Superior temporal gyrus (tissue), 1 donor: Measurements from ENCODE around the gene SPATA16.
"Not testable (repeated sequence)": the region's sequence is repeated elsewhere in the genome, so short reads cannot be mapped to it uniquely, and the experiment has no call there.

Source experiments
- DNase-seq: peaks from one replicate; pipeline ENCODE4 v3.0.0-alpha.2; 2016; ENCODE audit errors: extremely low spot score

SPATA16 gene

DNA sequence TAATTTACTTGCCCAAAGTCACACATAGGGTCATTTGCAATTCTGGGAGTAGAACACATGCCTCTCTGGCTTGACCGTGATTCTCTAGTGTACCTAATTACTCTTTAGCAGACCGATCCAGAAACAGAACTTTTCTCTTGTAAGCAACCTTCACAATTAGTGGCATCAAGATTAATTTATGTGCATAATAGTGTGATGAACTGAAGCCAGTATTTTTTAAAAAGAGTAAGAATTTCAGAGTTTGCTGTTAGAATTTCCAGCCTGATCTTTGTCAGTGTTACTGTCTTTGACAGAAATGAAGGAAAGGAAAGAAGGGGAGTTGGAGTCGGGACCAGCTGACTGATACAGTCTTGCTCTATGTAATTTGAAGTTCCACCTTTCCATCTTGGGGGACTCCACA, 137.1 kb downstream of the SPATA16 start:
- DNase-seq, result no peak

- DNase-seq, result no peak
Measured at GRCh38 chr3:173003471-173003870, 137.6 kb downstream of the SPATA16 start.

DNA sequence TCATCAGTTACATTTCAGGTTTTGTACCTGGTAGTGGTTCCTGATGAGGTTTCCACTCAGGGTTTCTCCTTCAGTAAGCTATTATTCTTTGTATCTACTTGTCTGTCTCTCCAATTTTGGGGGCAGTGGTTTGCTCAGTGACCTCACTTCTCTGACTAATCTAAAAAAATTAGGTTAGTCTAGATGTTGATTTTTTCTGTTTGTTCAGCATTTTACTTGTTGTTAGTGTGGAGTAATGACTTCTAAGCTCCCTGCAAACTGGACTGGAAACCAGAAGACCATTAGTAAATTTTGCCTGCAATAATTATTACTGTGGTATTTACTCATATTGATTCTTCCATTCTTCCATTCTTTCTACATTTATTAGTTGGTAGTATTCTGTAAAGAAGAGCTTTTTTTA, 139.4 kb downstream of the SPATA16 start:
- DNase-seq, result no peak

DNA sequence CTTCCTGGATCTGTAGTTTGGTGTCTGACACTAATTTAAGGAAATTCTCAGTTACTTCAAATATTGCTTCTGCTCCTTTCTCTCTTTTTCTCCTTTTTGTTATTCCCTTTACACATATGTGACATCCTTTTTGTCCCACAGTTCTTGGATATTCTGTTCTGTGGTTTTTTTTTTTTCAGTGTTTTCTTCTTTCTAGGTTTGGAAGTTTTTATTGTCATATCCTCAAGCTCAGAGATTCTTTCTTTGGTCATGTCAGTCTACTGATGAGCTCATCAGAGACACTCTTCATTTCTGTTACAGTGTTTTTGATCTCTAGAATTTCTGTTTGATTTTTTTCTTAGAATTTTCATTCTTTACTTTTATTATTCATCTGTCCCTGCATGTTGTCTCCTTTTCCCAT, 140.5 kb downstream of the SPATA16 start:
- DNase-seq, result no peak

DNA sequence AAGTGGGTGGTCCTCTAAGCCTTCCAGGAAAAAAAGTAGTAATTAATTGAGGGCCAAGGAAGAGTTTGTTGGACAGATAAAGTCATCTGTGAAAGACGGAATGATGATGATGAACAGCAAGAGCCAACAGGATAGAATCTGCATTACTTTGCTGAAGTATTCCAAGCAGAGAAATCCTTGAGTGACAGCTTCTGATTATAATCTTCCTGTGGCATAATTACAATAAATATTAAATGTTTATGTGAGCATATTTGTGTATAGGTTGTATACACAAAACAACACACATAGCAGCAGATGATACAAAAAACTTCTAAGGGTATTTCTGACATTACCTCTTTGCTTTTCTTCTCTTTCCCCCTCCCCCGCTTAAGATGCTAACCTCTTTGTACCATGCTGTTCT, 147.6 kb downstream of the SPATA16 start:
- DNase-seq, result no peak

- DNase-seq, result no peak
Measured at GRCh38 chr3:172991424-172991996, 149.5 kb downstream of the SPATA16 start.

- no peak for DNase-seq
Measured at GRCh38 chr3:172989373-172989772, 151.7 kb downstream of the SPATA16 start.

DNA sequence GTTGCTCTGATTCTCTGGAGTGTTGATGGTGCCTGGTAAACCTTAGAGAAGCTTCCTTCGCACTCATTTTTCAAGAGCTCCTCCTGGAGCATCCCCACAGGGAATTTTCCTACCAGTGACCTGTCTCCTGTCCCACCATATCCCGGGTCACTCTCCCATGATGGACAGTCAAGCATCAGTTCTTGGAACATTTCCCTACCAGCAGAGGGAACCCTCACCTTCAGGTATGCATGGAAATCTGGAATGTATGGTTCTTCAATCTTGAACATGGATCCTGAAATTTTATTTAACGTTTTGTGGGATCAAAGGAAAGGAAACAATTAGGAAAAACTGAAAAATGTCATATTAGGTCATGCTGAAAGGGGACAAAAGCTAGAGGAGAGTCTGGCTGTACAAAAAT, 153.8 kb downstream of the SPATA16 start:
- no peak for DNase-seq

DNA sequence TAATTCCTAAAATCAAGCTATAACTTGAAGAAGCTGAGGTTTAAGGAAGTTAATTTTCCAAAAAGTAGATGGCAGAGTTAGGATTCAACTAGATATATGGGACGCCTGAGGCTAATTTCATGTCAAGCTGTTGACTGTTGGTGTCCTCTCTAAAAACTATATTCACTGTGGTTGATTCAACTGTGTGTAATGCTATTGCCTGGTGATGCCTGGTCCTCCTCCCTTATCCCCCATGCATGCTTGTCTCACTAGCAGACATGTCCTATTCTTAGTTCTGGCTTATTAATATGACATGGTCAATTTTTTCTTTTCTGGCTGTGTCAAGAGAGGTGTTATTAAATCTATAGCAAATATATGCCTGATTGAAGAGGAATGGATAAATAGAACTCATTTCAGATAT, 156.1 kb downstream of the SPATA16 start:
- DNase-seq, result no peak

GRCh38 chr3:172982736-172983364, 158.2 kb downstream of the SPATA16 start:
- DNase-seq, result peak; percentile 73

DNA sequence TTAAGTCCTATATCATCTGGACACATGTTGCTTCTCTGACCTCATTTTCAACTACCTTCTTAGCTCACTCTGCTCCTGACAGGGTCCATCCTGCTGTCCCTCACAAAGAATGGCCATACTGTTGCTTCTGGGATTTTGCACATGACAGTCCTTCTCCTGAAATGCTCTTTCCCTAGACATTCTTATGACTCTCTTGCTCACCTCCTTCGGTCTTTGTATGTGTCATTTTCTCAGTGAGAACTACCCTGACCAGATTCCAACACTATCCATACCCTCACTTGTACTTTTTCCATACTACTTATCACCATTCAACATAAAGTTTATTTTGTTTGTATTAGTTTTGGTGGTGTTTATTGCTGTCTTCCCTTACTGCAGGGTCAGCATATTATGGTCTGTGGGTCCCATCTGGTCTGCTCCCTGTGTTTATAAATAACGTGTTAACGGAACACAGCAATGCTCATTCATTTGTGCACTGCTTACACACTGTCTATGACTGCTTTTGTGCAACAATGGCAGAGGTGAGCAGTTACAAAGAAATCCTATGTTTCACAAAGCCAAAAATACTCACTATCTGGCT, 159.5 kb downstream of the SPATA16 start:
- DNase-seq, result no peak

GRCh38 chr3:172980849-172981248, 160.2 kb downstream of the SPATA16 start:
- DNase-seq, result no peak

- DNase-seq, result no peak
Measured at GRCh38 chr3:172977696-172978095, 163.3 kb downstream of the SPATA16 start.

DNA sequence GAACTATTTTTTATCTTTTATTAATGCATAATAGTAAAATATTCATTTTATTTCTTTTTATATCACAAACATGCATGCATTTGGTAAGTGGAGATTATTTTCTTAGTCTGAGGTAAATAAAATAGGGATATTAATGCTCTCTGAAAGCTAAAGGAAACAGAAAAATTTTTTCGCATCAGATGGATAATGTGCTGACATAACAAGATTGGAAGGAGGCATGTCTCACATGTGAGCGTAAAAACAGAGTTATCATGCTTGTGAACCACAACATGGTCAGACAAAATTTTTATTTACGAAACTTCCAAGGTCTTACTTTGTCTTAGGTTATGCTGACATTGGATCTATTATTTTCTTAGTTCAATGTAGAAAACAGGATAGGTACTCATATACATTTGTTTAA, 166.1 kb downstream of the SPATA16 start:
- no peak for DNase-seq

- no peak for DNase-seq
Measured at GRCh38 chr3:172973799-172974198, 167.2 kb downstream of the SPATA16 start.

DNA sequence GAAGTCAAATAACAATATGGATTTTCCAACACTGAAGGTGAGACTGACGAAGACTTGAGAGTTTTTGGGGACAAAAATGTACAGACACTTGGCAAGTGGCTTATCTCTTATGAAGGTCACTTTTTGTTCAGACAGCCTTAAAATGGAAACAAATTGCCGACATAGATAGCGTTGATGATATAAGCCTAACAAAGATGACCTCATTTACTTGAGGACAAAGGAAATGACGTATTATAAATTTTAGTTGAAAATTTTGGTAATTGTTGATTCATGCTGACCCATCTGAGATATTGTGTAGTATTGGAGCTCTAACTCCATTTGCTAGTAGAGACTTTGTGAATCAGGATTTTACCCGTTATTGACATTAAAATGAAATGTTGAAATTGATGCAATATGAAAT, 168.3 kb downstream of the SPATA16 start:
- no peak for DNase-seq

GRCh38 chr3:172972067-172972466, 169.0 kb downstream of the SPATA16 start:
- DNase-seq, result no peak

- no peak for DNase-seq
Measured at GRCh38 chr3:172968646-172969045, 172.4 kb downstream of the SPATA16 start.

- DNase-seq, result no peak
Measured at GRCh38 chr3:172965256-172965655, 175.8 kb downstream of the SPATA16 start.

GRCh38 chr3:172960626-172961182, 180.3 kb downstream of the SPATA16 start:
- not testable (repeated sequence) for DNase-seq

DNA sequence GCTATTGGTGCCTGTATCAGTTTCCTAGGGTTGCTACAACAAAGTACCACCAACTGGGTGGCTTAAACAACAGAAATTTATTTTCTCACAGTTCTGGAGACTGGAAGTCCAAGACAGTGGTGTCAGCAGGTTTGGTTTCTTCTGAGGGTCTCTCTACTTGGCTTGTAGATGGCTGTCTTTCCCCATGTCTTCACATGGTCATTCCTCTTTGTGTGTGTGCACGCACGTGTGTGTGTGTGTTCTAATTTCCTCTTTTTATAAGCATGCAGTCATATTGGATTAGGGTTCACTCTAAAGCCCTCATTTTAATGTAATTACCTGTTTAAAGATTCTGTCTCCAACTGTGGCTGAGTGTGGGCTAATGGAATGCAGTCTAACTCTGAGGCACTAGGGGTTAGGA, 182.5 kb downstream of the SPATA16 start:
- no peak for DNase-seq

- DNase-seq, result no peak
Measured at GRCh38 chr3:172953571-172953970, 187.5 kb downstream of the SPATA16 start.

GRCh38 chr3:172951511-172951910, 189.5 kb downstream of the SPATA16 start:
- no peak for DNase-seq
